Vagina (tissue), 2 donors: ENCODE measurements around the gene ARFIP1.

Experiments used
- CTCF ChIP-seq, 3 experiments: fragments of 450-650 bp in 2 of 3; fragments of 200-600 bp in 1 of 3; sonication (generic) in 1 of 3; IDR thresholded peaks; one replicate each; pipeline ENCODE4 v1.5.1; 2017 to 2019; ENCODE audit warnings: antibody characterized with exemption in 3 of 3, mild to moderate bottlenecking in 2 of 3, moderate library complexity in 2 of 3
- POLR2A ChIP-seq, 2 donors: fragments of 450-650 bp; IDR thresholded peaks; one replicate each; pipeline ENCODE4 v1.6.1; 2017; ENCODE audit warnings: antibody characterized with exemption in 2 of 2, mild to moderate bottlenecking in 2 of 2, moderate library complexity in 2 of 2
- POLR2AphosphoS5 ChIP-seq, 2 donors: sonication (generic); formaldehyde crosslinking; IDR thresholded peaks; one replicate each; pipeline ENCODE4 v1.9.0; 2017; ENCODE audit warnings: antibody characterized with exemption in 2 of 2, mild to moderate bottlenecking in 2 of 2, low read depth in 1 of 2; ENCODE audit not compliant: insufficient read depth in 1 of 2

- TF ChIP-seq POLR2A (IDR thresholded peaks at IDR 0.05) (no peak), CTCF (IDR thresholded peaks at IDR 0.05) (no peak), POLR2AphosphoS5 (IDR thresholded peaks at IDR 0.05; ENCODE audit: insufficient read depth in 1 of 2, low read depth in 1 of 2) (no peak)
These were observed 569 bp downstream of the ARFIP1 start for GRCh38 chr4:152780267-152780778.
